Mammary epithelial cell (primary cell): ENCODE results near the gene APOBEC2.

Source experiments
- CTCF ChIP-seq, 2 donors: IDR thresholded peaks in 1 of 2; conservative IDR thresholded peaks in 1 of 2; 2 replicates each; pipeline ENCODE4 v1.5.1; 2011 to 2012; ENCODE audit warnings: inconsistent platforms in 2 of 2, low read length in 2 of 2, mild to moderate bottlenecking in 2 of 2, control low read depth in 1 of 2, low read depth in 1 of 2; ENCODE audit not compliant: insufficient read depth in 1 of 2; ENCODE audit errors: extremely low read depth in 1 of 2
- EZH2 ChIP-seq: IDR thresholded peaks from 2 replicates; pipeline ENCODE4 v1.6.1; 2012; ENCODE audit warnings: low read length, inconsistent platforms, borderline replicate concordance

- TF ChIP-seq CTCF (conservative IDR thresholded peaks at IDR 0.05 in 1 of 2, IDR thresholded peaks at IDR 0.05 in 1 of 2; ENCODE audit: extremely low read depth in 1 of 2, insufficient read depth in 1 of 2, low read depth in 1 of 2, low read length in 2 of 2) (no peak), EZH2 (no peak)
These were observed 12.6 kb downstream of the APOBEC2 start for GRCh38 chr6:41065550-41066026.
